ENCODE results near the gene ACSL4. TPM values are rescaled to one million over a fixed set of nuclear protein-coding genes. Genes with fewer than 3 reads are reported as not detected.
"Not testable (repeated sequence)": the region's sequence is repeated elsewhere in the genome, so short reads cannot be mapped to it uniquely, and the experiment has no call there.

ACSL4 gene
- total RNA-seq, 1 experiment from 2014 or later = 38.3 TPM

GRCh38 chrX:109656774-109657173, 76.3 kb downstream of the ACSL4 start:
- Histone ChIP-seq H3K9me3 (no peaks in the 10 kb centered on the region), H3K27me3 (replicated peaks; ENCODE audit: control insufficient read depth, insufficient read depth, low read length) (no peaks in the 10 kb centered on the region), H3K36me3 (ENCODE audit: control insufficient read depth, insufficient read depth, low read length) (no peaks in the 10 kb centered on the region; the same call in 1 of the 2 replicates), H3K4me1 (no peaks in the 10 kb centered on the region), H3K4me3 (ENCODE audit: low read depth, low read length) (no peak overlapping the region)
- no peak for TF ChIP-seq CTCF (IDR thresholded peaks at IDR 0.05; ENCODE audit: insufficient read depth in 1 of 2, low read depth in 1 of 2, low read length in 1 of 2, severe bottlenecking in 1 of 2, unreplicated experiment in 1 of 2)
- no TSS peak for BruUV-seq (replicated peaks)
- POLR2A ChIA-PET = no interaction called here
- Mint-ChIP-seq H3K4me3 (ENCODE audit: unreplicated experiment) (no peak overlapping the region), H3K36me3 (ENCODE audit: insufficient read depth, unreplicated experiment) (peaks cover 7% of the 10 kb centered on the region), H3K27me3 (ENCODE audit: insufficient read depth, unreplicated experiment) (no peaks in the 10 kb centered on the region), H3K27ac (ENCODE audit: unreplicated experiment) (no peak overlapping the region), H3K4me1 (ENCODE audit: low read depth, unreplicated experiment) (no peaks in the 10 kb centered on the region), H3K9me3 (ENCODE audit: unreplicated experiment) (peaks cover 10% of the 10 kb centered on the region)
- no peak for DNase-seq
- CTCF ChIA-PET = no interaction called here
- intact Hi-C loops (cut with micrococcal nuclease; ENCODE audit: unreplicated experiment) = no loop called here

GRCh38 chrX:109655502-109656201, 77.4 kb downstream of the ACSL4 start:
- intact Hi-C loops (cut with micrococcal nuclease; ENCODE audit: unreplicated experiment) = no loop called here
- no TSS peak for BruUV-seq (replicated peaks)

GRCh38 chrX:109654516-109655109, 78.4 kb downstream of the ACSL4 start:
- Mint-ChIP-seq H3K9me3 (ENCODE audit: unreplicated experiment) (peaks cover 10% of the 10 kb centered on the region), H3K4me1 (ENCODE audit: low read depth, unreplicated experiment) (no peaks in the 10 kb centered on the region), H3K4me3 (ENCODE audit: unreplicated experiment) (no peak overlapping the region), H3K36me3 (ENCODE audit: insufficient read depth, unreplicated experiment) (peaks cover 7% of the 10 kb centered on the region), H3K27me3 (ENCODE audit: insufficient read depth, unreplicated experiment) (no peaks in the 10 kb centered on the region), H3K27ac (ENCODE audit: unreplicated experiment) (no peak overlapping the region)
- ChIA-PET CTCF (no interaction called here), POLR2A (no interaction called here)
- no peaks in the 10 kb centered on the region for H3K9me3 ChIP-seq
- DNase-seq = no peak
- no peak for TF ChIP-seq CTCF (IDR thresholded peaks at IDR 0.05; ENCODE audit: insufficient read depth in 1 of 2, low read depth in 1 of 2, low read length in 1 of 2, severe bottlenecking in 1 of 2, unreplicated experiment in 1 of 2)
- BruUV-seq (replicated peaks) = no TSS peak
- no peaks in the 10 kb centered on the region for H3K27me3 ChIP-seq (replicated peaks; ENCODE audit: control insufficient read depth, insufficient read depth, low read length)
- no peak overlapping the region for H3K4me3 ChIP-seq (ENCODE audit: low read depth, low read length)
- no peaks in the 10 kb centered on the region for H3K4me1 ChIP-seq
- intact Hi-C loops (cut with micrococcal nuclease; ENCODE audit: unreplicated experiment) = no loop called here
- no peaks in the 10 kb centered on the region; the same call in 1 of the 2 replicates for H3K36me3 ChIP-seq (ENCODE audit: control insufficient read depth, insufficient read depth, low read length)

More at GRCh38 chrX:109655502-109656201, 77.4 kb downstream of the ACSL4 start:
- H3K27me3 Mint-ChIP-seq (ENCODE audit: insufficient read depth, unreplicated experiment) = no peaks in the 10 kb centered on the region
- DNase-seq = no peak
- no peak overlapping the region for H3K27ac Mint-ChIP-seq (ENCODE audit: unreplicated experiment)
- Histone ChIP-seq H3K4me3 (ENCODE audit: low read depth, low read length) (no peak overlapping the region), H3K36me3 (ENCODE audit: control insufficient read depth, insufficient read depth, low read length) (no peaks in the 10 kb centered on the region; the same call in 1 of the 2 replicates), H3K9me3 (no peaks in the 10 kb centered on the region), H3K27me3 (replicated peaks; ENCODE audit: control insufficient read depth, insufficient read depth, low read length) (no peaks in the 10 kb centered on the region), H3K4me1 (no peaks in the 10 kb centered on the region)
- TF ChIP-seq CTCF (IDR thresholded peaks at IDR 0.05; ENCODE audit: insufficient read depth in 1 of 2, low read depth in 1 of 2, low read length in 1 of 2, severe bottlenecking in 1 of 2, unreplicated experiment in 1 of 2) = no peak
- peaks cover 10% of the 10 kb centered on the region for H3K9me3 Mint-ChIP-seq (ENCODE audit: unreplicated experiment)
- POLR2A ChIA-PET = no interaction called here
- peaks cover 7% of the 10 kb centered on the region for H3K36me3 Mint-ChIP-seq (ENCODE audit: insufficient read depth, unreplicated experiment)
- CTCF ChIA-PET = no interaction called here
- H3K4me3 Mint-ChIP-seq (ENCODE audit: unreplicated experiment) = no peak overlapping the region
- no peaks in the 10 kb centered on the region for H3K4me1 Mint-ChIP-seq (ENCODE audit: low read depth, unreplicated experiment)

- CTCF ChIA-PET; H3K36me3 ChIP-seq (ENCODE audit: control insufficient read depth, insufficient read depth, low read length); intact Hi-C loops (cut with micrococcal nuclease; ENCODE audit: unreplicated experiment); BruUV-seq (replicated peaks); H3K4me1 ChIP-seq; DNase-seq; H3K4me1 Mint-ChIP-seq (ENCODE audit: low read depth, unreplicated experiment); H3K27me3 Mint-ChIP-seq (ENCODE audit: insufficient read depth, unreplicated experiment); H3K9me3 Mint-ChIP-seq (ENCODE audit: unreplicated experiment); POLR2A ChIA-PET; H3K36me3 Mint-ChIP-seq (ENCODE audit: insufficient read depth, unreplicated experiment); H3K27ac Mint-ChIP-seq (ENCODE audit: unreplicated experiment); H3K4me3 ChIP-seq (ENCODE audit: low read depth, low read length); H3K27me3 ChIP-seq (replicated peaks; ENCODE audit: control insufficient read depth, insufficient read depth, low read length); H3K4me3 Mint-ChIP-seq (ENCODE audit: unreplicated experiment); H3K9me3 ChIP-seq: not testable (repeated sequence)
These were observed 88.4 kb downstream of the ACSL4 start for GRCh38 chrX:109644671-109645070.

Data from Caco-2 (cell line).